GM12892 (cell line): ENCODE data around the gene DCX.

Source experiments
- POLR2A ChIP-seq: IDR thresholded peaks from 2 replicates; pipeline ENCODE4 v1.6.1; 2011; ENCODE audit warnings: low read depth, low read length, control low read depth
- POLR2AphosphoS5 ChIP-seq: IDR thresholded peaks from 2 replicates; pipeline ENCODE4 v1.6.1; 2011; ENCODE audit warnings: low read depth, low read length, control low read depth
- TAF1 ChIP-seq: IDR thresholded peaks from 2 replicates; pipeline ENCODE4 v1.6.1; 2011; ENCODE audit warnings: low read depth, mild to moderate bottlenecking, control low read depth, low read length, borderline replicate concordance

GRCh38 chrX:111322231-111322855, 89.6 kb downstream of the DCX start:
- TF ChIP-seq POLR2AphosphoS5 (no peak), POLR2A (no peak), TAF1 (no peak)
